Measurements from ENCODE around the gene PRUNE2.

The PRUNE2 gene

GRCh38 chr9:76729980-76730737 lies 175.8 kb downstream of the PRUNE2 start:
- DNase-seq (ENCODE audit: low read depth) = no peak

DNA sequence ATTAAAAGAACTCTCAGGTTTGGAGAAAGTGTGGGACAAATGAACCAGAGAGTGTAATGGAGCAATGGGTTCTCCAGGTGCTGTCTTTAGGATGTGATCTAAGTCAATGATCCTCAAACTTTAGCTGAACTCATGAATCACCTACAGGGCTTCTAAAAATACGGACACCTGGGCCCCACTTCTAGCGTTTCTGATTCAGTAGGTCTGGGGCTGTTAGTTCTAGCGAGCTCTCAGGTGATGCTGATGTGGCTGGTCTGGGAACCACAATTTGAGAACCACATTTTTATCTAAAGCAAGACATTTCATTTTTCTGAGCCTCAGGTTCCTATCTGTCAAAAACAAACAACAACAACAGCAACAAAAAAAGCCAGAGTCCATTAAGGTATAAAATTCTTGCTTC lies 176.8 kb downstream of the PRUNE2 start:
- DNase-seq (ENCODE audit: low read depth) = no peak

GRCh38 chr9:76725885-76726284 lies 180.0 kb downstream of the PRUNE2 start:
- DNase-seq (ENCODE audit: low read depth) = no peak

GRCh38 chr9:76725011-76725546 lies 180.8 kb downstream of the PRUNE2 start:
- no peak for DNase-seq (ENCODE audit: low read depth)

- no peak for DNase-seq (ENCODE audit: low read depth)
These were observed 185.7 kb downstream of the PRUNE2 start for GRCh38 chr9:76720245-76720644.

- DNase-seq (ENCODE audit: low read depth) = no peak
These were observed 187.7 kb downstream of the PRUNE2 start for GRCh38 chr9:76718166-76718565.

- DNase-seq (ENCODE audit: low read depth) = no peak
These were observed 188.3 kb downstream of the PRUNE2 start for GRCh38 chr9:76717613-76718012.

GRCh38 chr9:76717176-76717575 lies 188.7 kb downstream of the PRUNE2 start:
- no peak for DNase-seq (ENCODE audit: low read depth)

DNA sequence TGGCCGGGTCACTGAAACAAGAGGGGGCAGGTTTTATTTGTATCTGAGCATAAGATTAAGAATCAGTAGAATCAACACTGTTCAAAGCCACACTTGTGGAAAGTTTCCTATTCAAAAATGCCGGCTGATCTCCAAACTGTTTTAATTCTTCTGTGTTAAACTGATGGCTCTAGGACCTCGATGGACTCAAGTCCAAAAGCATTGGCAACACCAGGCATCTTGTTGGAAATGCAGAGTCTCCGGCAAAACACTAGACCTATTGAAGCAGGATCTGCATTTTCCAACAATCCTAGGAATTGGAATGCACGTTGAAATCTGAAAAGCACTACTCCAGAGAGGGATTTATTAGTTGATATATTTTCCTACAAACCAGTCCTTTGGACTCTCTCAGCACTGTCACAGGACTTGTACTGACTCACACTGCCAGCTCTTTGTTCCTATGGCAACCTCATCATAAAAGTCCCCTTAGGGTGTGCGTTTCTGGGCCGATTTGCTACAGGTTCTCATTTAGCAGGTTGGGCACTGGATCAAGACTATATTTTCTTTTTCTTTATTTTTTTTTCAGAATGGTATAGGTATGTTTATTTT lies 189.7 kb downstream of the PRUNE2 start:
- DNase-seq (ENCODE audit: low read depth) = no peak

- DNase-seq (ENCODE audit: low read depth) = no peak
These were observed 192.5 kb downstream of the PRUNE2 start for GRCh38 chr9:76713381-76713780.

DNA sequence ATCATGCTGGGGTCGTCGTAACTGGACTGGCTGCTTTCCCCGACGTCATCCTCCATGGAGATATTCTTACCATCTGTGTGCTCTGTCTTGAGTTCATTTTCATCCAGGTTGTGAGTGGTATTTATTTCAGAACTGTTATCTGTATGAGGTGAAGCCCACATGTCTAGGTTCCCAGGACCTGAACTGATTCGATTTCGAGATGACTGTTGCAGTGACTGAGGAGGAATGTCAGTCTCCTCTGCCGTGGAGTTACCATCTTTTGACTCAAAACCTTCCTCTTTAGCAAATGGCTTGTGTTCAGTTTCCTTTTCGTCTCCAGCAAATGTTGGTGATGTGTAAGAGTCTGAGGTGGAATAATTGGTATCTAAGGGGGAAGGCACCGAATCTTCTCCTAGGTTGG lies 196.9 kb downstream of the PRUNE2 start:
- no peak for DNase-seq (ENCODE audit: low read depth)

DNA sequence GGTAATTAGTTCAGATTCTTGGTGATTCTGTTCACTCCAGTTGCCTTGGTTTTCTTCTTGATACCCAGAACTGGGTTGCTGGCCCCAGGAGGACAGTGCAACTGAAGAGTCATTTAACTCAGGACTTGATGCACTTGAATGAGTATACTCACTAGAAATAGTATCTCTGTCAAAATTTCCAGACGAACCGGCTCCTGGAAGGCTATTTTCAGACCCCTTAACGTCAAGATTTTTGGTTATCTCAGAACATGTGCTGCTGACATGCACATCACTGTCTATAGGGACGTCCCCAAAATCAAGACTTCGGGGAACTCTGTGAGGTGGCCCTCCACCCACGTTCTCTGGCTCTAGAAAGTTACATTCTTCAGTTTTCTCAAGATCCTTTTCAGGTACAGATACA lies 198.4 kb downstream of the PRUNE2 start:
- no peak for DNase-seq (ENCODE audit: low read depth)

GRCh38 chr9:76704593-76705204 lies 201.2 kb downstream of the PRUNE2 start:
- DNase-seq (ENCODE audit: low read depth) = no peak

GRCh38 chr9:76703270-76703669 lies 202.6 kb downstream of the PRUNE2 start:
- no peak for DNase-seq (ENCODE audit: low read depth)

DNA sequence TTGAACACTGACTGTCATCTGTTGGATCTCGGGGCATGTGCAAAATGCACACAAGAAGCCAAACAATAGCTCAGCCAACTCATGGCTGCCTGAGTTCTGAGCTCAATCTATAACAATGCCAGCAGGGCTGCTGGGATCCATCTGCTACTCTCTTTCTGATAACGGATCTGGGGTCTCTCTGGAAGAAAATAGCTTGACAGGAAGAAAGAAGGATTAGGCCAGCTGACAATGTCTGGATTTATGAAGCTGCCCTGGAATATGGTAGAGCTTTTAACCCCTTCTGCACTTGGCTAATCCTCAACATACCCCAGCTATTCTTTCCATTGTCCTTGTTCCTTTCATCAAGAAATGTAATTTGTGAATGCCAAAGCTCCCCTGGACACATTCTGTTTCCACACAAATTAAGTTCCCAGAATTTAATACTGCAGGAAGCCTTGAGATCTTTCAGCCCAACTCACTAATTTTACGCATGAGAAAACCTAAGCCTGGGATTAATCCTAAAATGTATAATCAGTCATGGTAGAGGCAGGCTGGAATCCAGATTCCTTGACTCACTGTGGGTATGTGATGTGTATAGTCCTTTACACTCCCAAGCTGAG lies 204.4 kb downstream of the PRUNE2 start:
- no peak for DNase-seq (ENCODE audit: low read depth)

GRCh38 chr9:76700916-76701315 lies 205.0 kb downstream of the PRUNE2 start:
- no peak for DNase-seq (ENCODE audit: low read depth)

DNA sequence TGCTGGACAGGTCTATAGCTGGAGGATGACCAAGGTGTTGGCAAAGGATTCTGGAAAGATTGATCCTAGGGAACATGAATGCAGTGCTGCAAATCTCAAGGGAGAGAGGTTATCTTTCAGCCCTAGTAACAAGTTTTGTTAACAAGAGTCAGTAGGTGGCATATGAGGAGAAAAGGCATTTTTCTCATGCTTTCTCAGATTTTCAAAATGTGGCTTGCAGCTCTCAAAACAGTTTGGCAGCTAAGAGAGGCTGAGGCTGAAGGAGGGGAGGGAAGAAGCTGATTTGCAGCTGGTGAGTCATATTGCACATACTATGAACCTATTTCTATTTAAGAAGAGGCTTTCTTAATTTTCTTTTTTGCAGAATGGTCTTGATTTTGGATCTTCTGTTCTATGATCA lies 205.9 kb downstream of the PRUNE2 start:
- no peak for DNase-seq (ENCODE audit: low read depth)

- DNase-seq (ENCODE audit: low read depth) = no peak
These were observed 208.4 kb downstream of the PRUNE2 start for GRCh38 chr9:76697554-76697953.

DNA sequence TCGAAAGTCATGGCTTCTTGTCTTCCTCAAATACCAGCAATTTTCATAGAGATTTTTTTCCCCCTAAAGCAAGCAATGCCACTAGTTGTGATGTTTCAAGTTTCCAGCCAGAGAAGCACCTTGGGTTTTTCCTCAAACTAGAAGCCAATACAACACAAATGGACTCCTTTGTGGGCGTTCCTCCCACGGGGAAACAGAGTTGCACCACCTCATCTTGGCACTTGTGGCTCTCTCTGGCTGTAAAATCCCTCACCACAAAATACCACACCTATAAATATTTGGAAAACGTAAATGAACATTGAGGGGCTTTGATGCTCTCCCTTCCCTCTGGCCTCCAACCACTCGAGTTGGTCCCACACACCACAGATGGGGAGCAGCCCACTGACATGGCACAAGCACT lies 208.8 kb downstream of the PRUNE2 start:
- DNase-seq (ENCODE audit: low read depth) = no peak

- DNase-seq (ENCODE audit: low read depth) = no peak
These were observed 212.0 kb downstream of the PRUNE2 start for GRCh38 chr9:76693912-76694311.

DNA sequence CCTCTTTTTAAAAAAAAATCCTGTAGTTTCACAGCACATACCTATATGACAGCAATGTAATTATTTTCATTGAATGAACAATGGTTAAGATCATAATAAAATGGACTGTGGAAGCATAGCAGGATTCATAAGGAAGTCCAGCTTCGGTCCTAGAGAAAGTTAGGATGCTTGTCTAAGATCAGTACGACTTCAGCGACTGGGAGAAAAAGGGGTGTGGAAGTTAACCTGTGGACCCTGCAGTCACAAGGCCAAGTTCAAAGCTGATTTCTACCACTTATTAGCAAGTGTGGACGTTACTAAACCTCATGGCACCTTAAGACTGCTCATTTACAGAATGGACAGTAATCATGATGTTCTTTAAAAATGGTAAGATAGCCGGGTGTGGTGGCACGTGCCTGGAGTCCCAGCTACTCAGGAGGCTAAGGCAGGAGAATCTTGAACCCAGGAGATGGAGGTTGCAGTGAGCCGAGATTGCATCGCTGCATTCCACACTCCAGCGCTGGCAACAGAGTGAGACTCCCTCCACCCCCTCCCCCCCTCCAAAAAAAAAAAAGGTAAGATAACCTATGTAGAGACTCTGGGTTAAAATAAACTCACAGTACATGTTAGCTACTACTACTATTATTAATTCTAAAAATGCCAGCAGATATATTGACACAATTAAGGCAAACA lies 213.3 kb downstream of the PRUNE2 start:
- DNase-seq (ENCODE audit: low read depth) = no peak
